ENCODE data around the gene ZAR1L.

DNA sequence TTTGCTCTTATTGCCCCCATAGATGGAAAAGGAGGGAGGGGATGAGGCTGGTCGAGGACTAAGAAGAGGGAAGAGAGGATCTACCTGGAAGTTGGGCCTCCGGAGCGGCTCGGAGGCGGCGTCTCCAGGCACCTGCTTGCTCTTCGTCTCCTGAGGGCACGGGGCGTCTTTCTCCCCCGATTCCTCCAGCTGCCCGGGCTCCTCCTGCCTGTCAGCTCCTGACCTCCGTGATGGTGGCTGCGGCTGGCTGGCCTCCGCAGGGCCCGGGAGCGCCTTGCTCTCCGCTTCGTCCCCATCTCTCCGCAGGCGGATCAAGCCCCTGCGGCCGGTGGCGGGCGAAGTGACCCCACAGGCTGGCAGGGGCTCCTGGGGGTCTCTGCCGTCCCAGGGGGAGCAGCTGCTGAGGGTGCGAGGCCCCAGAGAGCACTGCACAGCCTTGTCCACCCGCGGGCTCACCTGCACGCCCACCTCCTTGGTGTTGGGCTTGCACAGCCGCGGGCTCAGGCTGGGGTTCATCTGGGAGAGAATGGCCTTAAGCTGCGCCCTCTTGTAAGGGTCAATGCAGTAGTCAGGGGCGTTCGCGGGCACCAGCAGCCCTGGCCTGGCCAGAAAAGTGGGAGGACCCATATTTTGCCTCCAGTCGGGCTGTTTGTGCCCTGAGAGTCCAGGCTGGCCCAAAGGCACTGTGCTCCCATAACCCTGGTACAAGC lies 3.8 kb downstream of the ZAR1L start:
- TF ChIP-seq POLR2AphosphoS5 (IDR thresholded peaks at IDR 0.05; ENCODE audit: low read depth, low read length), result no peak
- TF ChIP-seq, protein P1, sequence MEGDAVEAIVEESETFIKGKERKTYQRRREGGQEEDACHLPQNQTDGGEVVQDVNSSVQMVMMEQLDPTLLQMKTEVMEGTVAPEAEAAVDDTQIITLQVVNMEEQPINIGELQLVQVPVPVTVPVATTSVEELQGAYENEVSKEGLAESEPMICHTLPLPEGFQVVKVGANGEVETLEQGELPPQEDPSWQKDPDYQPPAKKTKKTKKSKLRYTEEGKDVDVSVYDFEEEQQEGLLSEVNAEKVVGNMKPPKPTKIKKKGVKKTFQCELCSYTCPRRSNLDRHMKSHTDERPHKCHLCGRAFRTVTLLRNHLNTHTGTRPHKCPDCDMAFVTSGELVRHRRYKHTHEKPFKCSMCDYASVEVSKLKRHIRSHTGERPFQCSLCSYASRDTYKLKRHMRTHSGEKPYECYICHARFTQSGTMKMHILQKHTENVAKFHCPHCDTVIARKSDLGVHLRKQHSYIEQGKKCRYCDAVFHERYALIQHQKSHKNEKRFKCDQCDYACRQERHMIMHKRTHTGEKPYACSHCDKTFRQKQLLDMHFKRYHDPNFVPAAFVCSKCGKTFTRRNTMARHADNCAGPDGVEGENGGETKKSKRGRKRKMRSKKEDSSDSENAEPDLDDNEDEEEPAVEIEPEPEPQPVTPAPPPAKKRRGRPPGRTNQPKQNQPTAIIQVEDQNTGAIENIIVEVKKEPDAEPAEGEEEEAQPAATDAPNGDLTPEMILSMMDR (IDR thresholded peaks at IDR 0.05), result no peak

All from Panc1 (cell line).